Fibroblast of lung (primary cell): ENCODE data around the gene ADGRD2.

Source experiments
- EZH2 ChIP-seq: IDR thresholded peaks from 2 replicates; pipeline ENCODE4 v1.5.1; 2012; ENCODE audit warnings: low read length, control low read depth, mild to moderate bottlenecking; ENCODE audit errors: missing control alignments
- TF ChIP-seq, protein P1 (sequence below), 2 donors: IDR thresholded peaks in 1 of 2; conservative IDR thresholded peaks in 1 of 2; 1 replicate in 1 of 2; 2 replicates in 1 of 2; pipeline ENCODE4 v1.5.1; 2011 to 2012; ENCODE audit warnings: low read length in 2 of 2, control low read depth in 1 of 2, inconsistent platforms in 1 of 2, low read depth in 1 of 2, mild to moderate bottlenecking in 1 of 2

DNA sequence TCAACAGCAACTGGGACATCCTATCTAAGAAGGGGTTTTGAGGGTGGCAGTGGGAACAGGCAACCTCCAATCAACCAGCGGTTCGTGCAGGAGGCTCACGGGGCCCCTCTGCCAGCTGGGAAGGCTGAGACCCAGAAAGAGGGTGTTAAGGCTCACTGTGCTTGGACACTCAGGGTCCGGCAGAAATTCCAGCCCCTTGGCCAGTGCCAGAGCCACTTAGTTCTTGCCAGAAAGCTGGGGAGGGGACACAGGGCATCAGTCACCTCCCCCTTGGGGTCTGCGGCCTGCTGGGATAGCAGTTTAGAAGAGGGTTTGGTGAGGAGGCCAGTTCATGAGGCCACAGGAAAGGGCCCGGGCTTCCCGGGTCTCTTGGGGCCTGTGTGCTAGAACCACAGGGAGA is 20.5 kb downstream of the ADGRD2 start:
- TF ChIP-seq, protein P1, sequence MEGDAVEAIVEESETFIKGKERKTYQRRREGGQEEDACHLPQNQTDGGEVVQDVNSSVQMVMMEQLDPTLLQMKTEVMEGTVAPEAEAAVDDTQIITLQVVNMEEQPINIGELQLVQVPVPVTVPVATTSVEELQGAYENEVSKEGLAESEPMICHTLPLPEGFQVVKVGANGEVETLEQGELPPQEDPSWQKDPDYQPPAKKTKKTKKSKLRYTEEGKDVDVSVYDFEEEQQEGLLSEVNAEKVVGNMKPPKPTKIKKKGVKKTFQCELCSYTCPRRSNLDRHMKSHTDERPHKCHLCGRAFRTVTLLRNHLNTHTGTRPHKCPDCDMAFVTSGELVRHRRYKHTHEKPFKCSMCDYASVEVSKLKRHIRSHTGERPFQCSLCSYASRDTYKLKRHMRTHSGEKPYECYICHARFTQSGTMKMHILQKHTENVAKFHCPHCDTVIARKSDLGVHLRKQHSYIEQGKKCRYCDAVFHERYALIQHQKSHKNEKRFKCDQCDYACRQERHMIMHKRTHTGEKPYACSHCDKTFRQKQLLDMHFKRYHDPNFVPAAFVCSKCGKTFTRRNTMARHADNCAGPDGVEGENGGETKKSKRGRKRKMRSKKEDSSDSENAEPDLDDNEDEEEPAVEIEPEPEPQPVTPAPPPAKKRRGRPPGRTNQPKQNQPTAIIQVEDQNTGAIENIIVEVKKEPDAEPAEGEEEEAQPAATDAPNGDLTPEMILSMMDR (conservative IDR thresholded peaks at IDR 0.05 in 1 of 2, IDR thresholded peaks at IDR 0.05 in 1 of 2; ENCODE audit: low read depth in 1 of 2, low read length in 2 of 2): no peak
- no peak for TF ChIP-seq EZH2
